NCI-H2081 (cell line): ENCODE measurements around the gene LRP1B.

Experiments used
- DNase-seq, 2 experiments: peaks; one replicate each; lab custom pipeline; 2025; lab: John Stamatoyannopoulos, UW

The LRP1B gene

DNA sequence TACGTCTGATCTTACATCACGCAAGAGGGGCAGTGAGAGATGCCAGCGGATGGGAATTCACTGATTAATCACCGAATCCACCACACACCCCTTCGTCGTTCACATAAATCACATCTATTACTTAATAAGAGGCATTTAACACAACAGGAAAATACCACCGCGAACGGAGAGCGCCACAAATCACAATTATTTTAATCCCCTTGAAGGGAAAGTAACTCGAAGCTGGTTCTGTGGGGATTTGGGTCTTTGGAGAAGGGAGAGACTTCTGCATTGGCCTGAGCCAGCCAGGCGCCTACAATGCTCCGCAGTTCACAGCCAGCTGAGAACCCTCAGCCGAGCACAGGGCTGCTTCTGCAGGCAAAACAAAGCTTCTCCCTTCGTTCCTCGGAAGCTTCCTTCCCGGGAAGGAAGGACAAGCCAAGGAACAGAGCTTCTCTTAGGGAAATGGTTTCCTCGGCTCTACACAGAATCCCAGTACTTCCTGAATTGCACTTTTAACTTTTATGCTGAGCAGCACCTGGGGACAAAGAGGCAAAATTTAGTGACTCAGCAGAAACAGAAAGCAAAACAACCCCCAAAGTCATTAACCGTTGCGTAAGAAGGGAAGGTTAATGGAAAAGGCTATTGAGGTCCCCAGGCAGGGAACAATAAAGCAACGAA lies at the start of gene LRP1B:
Gene LRP1B (minus strand): TSS at position 7 of the 660 bp plus-strand sequence. CDS start 287 bp downstream, outside the sequence.
- DNase-seq: peak in 1 of 2 experiments; percentile 37

DNA sequence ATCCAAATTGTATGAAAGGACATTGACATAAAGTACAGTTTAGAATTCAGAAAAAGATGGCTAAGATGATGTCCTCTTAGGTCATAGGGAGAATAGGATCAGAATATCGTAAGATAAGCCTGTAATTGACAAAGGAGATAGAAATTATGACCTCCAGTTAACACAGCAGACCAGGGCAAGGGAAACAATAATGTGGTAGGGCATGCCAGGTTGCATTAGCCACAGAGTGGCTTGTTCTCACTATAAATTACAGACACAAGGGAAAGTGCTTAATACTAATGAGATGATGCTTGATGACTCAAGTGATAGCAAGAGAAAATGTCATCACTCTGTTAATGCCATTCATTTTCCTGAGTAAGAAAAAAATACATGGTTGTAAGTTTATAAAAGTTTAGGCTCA lies 48.9 kb upstream of the LRP1B start:
- DNase-seq: no peak

DNA sequence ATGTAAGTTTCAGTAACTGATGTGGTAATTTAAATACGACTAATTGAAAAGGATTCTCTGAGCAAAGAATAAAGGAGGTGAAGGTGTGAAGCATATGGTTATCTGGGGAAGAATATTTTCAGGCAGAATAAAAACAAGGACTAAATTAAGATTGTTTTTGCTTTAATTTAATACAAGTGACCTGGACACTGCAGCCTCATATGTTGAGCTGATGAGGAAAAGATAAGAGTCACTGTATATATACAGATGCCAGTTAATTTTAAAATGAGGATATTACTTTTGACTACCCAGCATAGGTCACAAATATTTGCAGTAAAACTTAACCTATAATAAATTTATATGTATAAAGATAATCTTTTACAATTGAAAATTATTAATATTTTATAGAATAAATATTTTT lies 47.8 kb upstream of the LRP1B start:
- DNase-seq: no peak

DNA sequence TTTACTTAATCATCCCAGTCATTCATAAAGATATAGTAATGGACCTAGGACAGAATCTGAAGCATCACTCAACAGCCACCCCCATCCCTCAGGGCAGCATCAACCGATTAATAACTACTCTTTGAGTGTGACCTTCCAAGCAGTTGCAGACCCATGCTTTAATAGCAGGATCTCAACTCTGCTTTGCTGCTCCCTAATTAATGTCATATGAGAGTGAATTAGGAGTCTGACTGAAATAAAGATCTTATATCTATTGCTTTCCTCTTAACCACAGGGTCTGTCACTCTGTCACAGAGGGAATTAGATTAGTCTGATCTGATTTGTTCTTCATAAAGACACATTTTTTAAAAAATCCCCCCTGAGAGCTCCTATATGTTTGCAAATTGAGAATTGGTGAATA lies 46.1 kb upstream of the LRP1B start:
- no peak for DNase-seq

GRCh38 chr2:142175813-142176338 lies 45.1 kb upstream of the LRP1B start:
- no peak for DNase-seq

GRCh38 chr2:142174176-142174575 lies 43.4 kb upstream of the LRP1B start:
- no peak for DNase-seq

DNA sequence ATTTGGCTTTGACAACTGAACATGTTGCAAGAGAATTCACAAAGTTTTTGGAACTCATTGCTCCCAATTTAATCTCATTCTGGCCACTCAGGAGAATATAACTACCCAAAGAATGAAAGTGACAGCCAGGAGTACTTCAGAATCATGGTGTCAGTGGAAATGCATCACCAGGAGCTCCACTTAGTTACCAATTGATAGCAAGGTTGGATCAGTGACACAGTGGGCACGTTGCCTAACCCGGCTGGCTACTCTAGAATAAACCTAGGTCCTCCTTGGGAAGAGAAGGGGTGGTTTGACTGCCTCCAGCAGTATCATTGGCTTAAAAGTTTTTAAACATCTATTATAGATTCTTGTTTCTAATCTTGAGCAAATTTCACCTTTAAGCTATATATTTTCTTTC lies 40.0 kb upstream of the LRP1B start:
- DNase-seq: no peak

- DNase-seq: peak; percentile 39 to 53
Observed at GRCh38 chr2:142165790-142166189, 35.0 kb upstream of the LRP1B start.

DNA sequence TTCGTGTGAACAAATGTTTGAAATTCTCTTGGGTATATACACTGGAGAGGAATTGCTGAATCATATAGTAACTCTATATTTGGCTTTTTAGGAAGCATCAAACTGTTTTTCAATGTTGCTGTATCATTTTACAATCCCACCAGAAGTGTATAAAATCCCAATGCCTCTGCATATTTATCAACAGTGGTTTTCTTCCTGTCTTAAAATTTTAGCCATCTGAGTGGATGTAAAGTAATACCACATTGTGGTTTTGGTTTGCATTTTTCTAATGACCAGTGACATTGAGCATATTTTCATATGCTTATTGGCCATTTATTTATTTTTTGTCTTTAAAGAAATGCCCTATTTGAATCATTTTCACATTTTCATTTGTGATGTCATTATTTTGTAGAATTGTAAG lies 22.8 kb upstream of the LRP1B start:
- DNase-seq: no peak

DNA sequence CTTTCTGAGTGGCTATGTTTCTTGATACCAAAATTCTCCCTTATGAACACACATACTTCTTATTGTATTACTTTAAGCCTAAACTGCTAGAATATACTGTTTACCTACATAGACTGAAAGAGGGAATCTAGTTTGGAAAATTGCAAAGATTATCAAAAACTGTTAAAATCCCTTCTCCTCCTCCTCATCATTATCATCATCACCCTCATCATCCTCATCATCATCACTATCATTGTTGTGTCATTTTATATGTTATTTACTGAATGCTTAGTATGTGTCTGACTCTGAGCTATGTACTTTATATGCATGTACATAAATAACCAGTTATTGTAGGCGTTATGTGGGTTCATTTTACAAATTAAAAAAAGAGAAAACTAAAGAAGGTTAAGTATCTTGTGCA lies 19.6 kb upstream of the LRP1B start:
- no peak for DNase-seq

GRCh38 chr2:142144547-142144946 lies 13.7 kb upstream of the LRP1B start:
- DNase-seq: no peak

DNA sequence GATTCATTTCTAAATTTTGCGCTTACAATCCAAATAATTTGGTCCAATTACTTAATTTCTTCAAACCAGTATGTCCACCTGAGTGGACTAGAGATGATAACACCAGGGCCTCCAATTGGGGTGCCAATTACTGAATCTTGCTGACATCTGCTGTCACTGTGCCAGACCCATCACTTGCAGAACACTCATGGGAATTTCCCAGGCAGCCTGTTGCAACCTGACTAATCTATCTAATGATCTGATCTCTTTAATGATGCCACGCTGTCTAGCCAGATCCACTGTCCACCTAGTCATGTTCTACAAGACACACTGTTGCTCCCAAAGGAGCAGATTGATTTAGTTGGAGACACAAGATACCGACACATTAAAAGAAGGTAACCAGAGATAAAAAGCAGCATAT lies 11.8 kb upstream of the LRP1B start:
- DNase-seq: no peak

- DNase-seq: peak; percentile 31 to 48
Observed at GRCh38 chr2:142140434-142140845, 9.6 kb upstream of the LRP1B start.

DNA sequence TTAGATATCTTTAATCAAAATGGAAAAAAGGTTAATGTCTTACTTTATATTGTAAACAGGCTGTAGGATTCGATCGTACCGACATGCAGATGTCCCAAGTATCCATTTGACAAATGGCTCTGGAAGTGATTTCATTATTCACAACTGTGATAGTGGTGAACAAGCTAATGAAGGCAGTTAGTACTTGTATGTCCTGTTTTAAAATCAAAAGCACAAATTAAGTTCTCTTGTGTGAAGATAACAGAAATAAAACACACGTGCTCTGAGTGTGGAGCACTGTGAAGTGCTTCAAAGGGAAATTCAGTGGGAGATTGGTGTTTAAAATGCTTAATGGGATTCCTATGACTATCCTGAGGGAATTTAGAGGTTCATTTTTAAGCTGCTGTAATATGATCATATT lies 8.6 kb upstream of the LRP1B start:
- no peak for DNase-seq

DNA sequence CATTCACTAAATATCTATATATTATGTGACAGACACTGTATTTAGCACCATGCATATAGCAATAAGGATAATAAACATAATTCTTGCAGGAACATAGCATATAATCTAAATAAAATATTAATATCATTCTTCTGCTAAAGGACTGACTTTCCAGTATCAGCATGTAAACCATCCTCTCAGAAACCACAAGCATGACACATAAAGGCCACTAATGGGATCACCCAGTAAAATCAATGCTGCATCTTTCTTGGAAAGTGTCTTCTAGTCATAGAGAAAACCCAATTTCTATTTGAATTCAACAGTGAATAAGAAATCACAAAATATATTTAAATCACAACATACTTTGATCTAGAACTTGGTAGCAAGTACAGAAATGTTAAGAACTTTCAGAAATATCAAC lies 5.8 kb upstream of the LRP1B start:
- DNase-seq: no peak

GRCh38 chr2:142134911-142135310 lies 4.1 kb upstream of the LRP1B start:
- no peak for DNase-seq

- peak; percentile 49 to 50 for DNase-seq
Observed at GRCh38 chr2:142130111-142131009, 456 bp downstream of the LRP1B start.

GRCh38 chr2:142128105-142128504 lies 2.7 kb downstream of the LRP1B start:
- DNase-seq: no peak

DNA sequence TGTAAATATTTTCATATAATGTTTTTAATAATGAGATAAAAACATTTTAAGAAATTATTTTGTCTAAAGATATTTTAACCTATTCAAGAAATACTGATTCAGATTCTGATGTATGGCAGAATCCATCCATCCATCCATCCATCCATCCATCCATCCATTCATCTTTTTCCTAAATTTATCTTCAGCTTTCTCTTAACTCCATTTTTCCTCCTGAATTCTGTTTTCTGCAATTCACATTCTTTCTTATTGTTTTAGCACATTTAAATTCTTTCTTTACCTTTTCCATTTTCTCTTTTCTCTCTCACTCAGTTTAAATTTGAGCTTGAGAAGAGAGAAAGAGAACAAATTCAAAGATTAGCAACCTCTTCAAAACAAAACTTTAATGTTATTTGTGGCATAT lies 3.6 kb downstream of the LRP1B start:
- DNase-seq: no peak

- DNase-seq: no peak
Observed at GRCh38 chr2:142124706-142125105, 6.1 kb downstream of the LRP1B start.

GRCh38 chr2:142119347-142119746 lies 11.5 kb downstream of the LRP1B start:
- no peak for DNase-seq

- no peak for DNase-seq
Observed at GRCh38 chr2:142112757-142113221, 18.0 kb downstream of the LRP1B start.
